LHCN-M2 (cell line): ENCODE results near the gene FUT4. TPM values are rescaled to one million over a fixed set of nuclear protein-coding genes. Genes with fewer than 3 reads are reported as not detected.
A peak's percentile ranks its signal among the peaks of the same experiment; 100 is the strongest.
"Not testable (repeated sequence)": the region's sequence is repeated elsewhere in the genome, so short reads cannot be mapped to it uniquely, and the experiment has no call there.

Experiments
- DNase-seq: peaks from one replicate; pipeline ENCODE4 v3.0.0-alpha.2; 2012; ENCODE audit warnings: low read depth
- total RNA-seq: library from RNA; depleted of rRNA; stranded (reverse); fragments of >200 nt; gene quantifications from 2 replicates; pipeline ENCODE4 v1.2.3, GENCODE V29; 2014

FUT4 gene
- total RNA-seq, 1 experiment from 2014 or later, result 4.8 TPM

DNA sequence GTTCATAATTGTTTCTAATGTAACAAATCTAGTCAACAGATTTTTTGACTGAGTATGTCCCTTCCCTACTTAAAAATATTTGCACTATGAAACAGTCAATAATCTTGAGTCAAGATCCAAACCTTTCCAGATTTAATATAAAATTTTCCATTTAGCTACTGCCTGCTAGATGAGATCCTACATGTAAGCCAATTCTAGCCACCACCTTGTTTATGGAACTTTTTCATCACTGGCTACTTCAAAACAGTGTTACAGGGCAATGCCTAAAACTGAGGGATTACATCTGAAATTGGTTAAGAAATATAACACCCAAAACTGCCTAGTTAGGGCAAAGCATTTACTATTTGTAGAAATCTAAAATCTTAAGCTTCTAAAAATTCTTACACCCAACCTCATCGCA is 10.5 kb upstream of the FUT4 start:
- no peak for DNase-seq

DNA sequence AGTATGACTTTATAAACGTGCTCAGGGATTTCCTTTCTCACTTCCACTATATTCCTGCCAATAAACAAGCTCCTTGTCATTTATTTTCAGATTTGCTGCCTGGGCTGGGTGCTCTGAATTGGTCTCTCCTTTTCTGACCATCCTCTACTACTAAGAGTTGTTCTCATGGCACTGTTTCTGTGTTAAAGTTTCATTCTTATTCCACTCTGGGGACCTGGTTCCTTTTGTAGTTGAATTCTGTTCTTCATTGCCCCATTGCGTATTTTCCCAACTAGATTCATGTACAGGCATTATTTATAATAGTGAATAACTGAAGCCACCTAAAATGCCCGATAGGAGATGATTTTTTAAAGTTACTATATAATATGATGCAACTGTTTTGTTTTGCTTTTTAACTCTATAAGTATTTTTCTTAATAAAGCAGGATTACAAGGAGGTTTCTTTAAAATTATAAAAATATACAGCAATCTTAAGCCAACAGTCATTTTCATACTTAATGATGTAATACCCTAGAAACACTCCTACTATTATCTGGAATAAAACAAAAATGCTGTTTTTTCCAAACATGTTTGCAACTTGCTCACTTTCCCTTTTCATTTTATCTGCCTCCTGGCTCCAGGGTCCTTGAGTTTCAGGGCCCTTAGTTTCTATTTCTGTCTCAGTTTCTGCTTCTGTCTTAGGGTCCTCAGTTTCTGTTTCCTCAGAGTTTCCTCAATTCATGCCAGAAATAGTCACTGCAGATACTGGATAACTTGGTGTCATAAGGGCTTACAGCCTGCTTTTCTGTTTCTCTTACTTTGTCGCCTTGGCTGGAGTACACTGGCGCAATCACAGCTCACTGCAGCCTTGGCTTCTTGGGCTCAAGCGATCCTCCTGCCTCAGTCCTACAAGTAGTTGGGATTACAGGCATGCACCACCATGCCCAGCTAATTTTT is 9.8 kb upstream of the FUT4 start:
- no peak for DNase-seq

DNA sequence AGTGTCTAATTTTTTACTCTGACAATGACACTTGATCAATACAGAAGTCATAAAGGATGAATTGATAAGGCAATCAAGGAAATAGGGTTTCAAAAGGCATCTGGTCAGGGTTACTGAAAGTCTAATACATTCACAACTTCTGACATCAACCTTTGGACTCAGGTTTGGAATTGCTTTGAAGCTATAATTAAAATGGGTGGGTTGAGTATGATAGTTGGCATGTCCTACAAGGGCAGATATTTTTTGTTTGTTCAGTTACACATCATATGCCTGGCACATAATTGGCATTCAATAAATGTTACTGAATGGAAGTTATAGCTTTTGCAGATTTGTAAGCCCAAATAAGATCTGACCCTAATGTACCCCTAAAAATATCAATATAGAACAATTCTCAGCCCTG is 7.3 kb upstream of the FUT4 start:
- DNase-seq, result no peak

DNA sequence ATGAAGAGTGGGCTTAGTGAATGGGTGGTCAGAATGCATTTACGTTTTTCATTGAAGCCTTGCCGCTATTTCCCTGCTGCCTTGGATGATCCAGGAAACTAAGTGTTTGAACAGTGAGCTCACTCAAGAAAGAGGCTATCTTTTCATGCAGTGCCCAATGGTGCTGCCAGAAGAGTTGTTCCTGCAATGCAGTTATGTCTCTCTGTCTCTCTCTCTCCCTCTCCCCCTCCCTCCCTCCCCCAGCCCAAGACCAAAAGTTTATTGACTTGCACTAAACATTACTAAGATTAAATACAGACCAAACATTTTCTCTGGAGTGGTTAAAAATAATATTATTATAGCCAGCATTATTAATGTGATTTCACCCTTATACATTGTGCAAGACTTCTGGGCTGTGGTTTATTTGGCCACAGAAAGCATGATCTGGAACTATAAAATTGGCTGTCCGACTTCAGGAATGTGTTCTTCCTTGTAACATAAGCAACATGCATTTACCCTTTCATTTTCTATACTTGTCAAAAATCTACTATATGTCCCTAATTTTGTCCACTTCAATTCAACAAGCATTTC is 6.6 kb upstream of the FUT4 start:
- DNase-seq, result peak; percentile 46

DNA sequence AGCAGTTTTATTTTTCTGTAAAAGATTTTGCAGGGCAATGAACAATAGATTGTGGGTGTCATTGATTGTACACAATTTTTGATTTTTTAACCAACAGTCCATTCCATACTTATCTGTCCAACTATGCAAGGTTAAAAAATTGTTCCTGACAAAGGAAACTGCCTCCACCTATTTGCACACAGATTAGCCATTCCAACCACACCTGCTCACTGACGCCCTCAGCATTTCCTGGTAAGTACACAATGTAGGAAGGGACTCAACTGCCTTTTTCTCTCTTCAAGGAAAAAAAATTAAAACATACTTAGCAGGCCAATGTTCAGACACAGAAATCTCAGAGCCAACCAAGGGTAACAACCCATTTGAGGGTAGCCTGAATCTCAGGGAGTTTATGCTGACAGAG is 4.3 kb upstream of the FUT4 start:
- DNase-seq, result no peak

DNA sequence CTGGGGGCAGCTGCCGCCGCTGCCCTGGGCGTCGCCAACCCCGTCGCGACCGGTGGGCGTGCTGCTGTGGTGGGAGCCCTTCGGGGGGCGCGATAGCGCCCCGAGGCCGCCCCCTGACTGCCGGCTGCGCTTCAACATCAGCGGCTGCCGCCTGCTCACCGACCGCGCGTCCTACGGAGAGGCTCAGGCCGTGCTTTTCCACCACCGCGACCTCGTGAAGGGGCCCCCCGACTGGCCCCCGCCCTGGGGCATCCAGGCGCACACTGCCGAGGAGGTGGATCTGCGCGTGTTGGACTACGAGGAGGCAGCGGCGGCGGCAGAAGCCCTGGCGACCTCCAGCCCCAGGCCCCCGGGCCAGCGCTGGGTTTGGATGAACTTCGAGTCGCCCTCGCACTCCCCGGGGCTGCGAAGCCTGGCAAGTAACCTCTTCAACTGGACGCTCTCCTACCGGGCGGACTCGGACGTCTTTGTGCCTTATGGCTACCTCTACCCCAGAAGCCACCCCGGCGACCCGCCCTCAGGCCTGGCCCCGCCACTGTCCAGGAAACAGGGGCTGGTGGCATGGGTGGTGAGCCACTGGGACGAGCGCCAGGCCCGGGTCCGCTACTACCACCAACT is 1.0 kb downstream of the FUT4 start:
- DNase-seq, result no peak

DNA sequence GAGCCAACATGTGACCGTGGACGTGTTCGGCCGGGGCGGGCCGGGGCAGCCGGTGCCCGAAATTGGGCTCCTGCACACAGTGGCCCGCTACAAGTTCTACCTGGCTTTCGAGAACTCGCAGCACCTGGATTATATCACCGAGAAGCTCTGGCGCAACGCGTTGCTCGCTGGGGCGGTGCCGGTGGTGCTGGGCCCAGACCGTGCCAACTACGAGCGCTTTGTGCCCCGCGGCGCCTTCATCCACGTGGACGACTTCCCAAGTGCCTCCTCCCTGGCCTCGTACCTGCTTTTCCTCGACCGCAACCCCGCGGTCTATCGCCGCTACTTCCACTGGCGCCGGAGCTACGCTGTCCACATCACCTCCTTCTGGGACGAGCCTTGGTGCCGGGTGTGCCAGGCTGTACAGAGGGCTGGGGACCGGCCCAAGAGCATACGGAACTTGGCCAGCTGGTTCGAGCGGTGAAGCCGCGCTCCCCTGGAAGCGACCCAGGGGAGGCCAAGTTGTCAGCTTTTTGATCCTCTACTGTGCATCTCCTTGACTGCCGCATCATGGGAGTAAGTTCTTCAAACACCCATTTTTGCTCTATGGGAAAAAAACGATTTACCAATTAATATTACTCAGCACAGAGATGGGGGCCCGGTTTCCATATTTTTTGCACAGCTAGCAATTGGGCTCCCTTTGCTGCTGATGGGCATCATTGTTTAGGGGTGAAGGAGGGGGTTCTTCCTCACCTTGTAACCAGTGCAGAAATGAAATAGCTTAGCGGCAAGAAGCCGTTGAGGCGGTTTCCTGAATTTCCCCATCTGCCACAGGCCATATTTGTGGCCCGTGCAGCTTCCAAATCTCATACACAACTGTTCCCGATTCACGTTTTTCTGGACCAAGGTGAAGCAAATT is 1.8 kb downstream of the FUT4 start:
- DNase-seq, result no peak

DNA sequence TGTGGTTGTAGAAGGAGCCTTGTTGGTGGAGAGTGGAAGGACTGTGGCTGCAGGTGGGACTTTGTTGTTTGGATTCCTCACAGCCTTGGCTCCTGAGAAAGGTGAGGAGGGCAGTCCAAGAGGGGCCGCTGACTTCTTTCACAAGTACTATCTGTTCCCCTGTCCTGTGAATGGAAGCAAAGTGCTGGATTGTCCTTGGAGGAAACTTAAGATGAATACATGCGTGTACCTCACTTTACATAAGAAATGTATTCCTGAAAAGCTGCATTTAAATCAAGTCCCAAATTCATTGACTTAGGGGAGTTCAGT is 2.4 kb downstream of the FUT4 start:
- DNase-seq, result no peak

DNA sequence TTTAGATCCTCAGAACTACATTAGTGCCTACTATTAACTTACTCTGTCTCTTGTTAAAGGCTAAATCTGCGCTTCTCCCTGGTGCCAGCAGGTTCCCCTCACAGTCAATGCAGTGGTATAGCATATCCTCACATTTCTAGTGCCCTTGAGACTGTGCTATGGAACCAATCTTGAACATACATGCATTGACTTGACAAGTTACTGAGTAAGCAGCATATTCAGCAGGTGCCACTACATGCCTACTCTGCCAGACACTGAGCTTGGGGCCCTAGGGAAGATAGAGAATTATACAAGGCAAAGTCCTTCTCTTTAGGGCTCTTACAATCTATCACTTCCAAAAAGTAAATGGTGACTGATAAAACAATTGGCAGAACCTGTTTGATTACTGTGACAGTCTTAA is 3.2 kb downstream of the FUT4 start:
- DNase-seq, result no peak

DNA sequence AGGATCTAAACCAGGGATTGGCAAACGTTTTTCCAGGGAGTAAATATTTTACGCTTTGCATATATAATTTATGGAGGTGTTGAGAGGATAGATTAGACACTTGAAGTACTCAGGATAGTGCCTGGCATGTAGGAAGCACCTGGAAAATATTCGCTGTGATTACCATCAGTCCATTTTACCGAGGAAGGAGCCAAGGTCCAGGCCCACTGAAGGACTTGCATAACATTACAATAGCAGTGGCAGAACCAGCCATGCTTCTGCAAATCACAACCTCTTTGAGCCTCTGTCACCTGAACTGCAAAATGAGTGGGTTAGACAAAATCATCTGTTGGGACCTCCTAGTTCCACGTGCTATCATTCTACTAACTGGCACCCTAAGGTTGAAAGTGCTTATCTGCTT is 5.4 kb downstream of the FUT4 start:
- no peak for DNase-seq

DNA sequence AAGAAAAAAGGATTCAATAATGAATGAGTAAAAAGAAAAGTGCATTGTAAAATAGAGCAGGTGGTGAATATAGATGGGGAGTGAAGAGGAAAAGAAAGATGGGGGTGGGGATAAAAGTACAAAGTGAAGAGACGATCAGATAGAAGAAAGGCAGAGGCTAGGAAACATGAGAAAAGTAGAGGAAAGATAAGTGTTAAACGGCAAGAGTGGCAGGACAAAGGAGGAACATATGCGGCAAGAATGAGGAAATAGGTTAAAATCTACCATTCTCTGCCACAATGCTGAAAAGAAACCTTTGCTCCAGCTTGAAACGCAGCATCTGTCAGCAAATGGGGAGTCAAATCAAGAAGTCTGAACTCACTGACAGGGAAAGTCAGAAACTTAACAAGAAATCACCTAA is 6.8 kb downstream of the FUT4 start:
- DNase-seq, result no peak

DNA sequence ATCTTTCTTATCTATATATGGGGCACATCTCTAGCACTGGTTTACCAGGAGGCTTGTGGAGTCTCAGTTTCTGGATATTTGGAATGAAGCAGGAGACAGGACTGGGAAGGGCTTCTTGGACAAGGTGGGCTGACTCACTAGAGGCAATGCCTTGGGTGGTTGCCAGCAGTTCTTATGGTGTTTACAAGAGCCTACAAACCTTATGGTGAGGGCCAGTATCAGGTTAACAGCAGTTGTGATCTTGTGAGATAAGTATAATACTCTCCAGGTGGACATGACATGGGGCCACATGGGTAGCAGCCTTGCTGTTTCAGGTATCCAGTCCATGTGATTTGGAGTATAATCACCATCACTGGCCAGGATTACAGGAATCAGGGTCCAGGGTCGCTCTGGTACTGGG is 10.2 kb downstream of the FUT4 start:
- DNase-seq, result peak; percentile 27

DNA sequence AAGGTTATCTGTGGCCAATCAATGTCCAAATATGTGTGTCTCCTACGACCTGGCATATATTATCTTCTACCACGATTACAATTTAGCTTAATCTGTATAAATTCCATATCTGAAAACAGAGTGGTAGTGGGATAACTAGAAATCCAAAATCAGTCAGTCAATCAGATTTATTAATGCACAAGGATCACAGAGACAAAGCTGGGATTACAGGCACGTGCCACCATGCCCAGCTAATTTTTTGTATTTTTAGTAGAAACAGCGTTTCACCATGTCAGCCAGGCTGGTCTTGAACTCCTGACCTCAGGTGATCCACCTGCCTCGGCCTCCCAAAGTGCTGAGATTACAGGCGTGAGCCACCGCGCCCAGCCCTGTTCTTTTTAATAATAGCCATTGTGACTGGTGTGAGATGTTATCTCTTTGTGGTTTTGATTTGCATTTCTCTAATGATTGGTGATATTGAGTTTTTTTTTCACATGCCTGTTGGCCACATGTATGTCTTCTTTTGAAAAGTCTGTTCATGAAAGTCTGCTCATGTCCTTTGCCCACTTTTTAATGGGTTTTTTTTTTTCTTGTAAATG is 12.1 kb downstream of the FUT4 start:
- not testable (repeated sequence) for DNase-seq

DNA sequence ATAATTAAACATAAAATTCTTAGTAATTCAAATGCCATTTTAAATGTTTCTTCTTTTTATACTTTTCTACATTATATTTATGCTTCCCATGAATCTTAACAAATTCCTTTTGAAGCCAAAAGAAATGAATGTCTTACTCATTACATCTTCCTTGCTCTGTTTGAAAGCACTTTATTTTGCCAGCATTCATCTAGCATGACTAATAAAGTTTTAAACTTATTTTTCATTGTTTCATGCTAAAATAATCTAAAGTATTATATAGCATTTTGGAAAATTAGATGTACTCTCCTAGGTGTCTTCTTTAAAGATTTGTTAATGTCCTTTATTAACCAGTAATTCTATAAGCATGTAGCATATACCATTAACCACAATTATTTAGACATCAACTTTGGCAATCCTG is 13.7 kb downstream of the FUT4 start:
- no peak for DNase-seq

DNA sequence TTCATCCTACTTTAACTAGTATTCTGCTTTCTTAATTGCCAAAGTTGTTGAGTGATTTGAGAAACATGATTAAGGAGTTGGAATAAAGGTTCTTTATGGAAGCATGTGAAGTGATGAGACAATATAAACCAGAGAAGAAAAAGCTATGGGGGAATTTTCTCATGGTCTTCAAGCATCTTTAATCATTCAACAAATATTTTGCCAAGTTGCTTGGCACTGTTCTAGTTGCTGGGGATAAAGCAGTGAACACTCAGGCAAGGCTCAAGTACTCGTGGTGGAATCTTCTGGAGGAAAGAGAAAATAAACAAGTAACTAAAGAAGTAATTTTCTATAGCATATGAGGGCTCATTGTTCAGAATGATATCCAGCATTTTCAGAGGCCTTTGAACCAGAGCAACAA is 14.3 kb downstream of the FUT4 start:
- DNase-seq, result no peak

DNA sequence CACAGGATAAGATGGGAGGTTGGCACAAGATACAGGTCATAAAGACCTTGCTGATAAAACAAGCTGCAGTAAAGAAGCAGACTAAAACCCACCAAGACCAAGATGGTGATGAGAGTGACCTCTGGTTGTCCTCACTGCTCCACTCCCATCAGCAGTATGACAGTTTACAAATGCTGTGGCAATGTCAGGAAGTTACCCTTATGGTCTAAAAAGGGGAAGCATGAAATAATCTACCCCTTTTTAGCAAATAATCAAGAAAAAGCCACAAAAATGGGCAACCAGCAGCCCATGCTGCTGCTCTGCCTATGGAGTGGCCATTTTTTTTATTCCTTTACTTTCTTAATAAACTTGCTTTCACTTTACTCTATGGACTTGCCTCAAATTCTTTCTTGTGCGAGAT is 14.7 kb downstream of the FUT4 start:
- no peak for DNase-seq

DNA sequence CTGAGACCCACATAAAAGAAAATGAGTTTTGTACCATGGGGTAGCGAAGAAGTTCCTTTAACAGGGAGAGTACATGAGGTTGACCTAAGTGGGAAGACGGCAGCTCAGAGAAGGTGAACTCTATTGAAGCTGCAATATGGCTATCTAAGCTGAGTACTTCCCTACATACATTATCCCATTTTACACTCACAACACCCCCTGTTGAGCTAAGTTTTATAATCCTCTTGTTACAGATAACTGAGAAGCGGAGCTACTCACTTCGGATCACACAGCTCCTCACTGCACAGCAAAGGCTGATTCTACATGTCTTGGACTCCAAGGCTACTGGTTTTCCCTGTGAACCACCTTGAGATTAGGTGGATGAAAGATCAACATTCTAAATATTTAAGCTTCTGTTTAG is 15.2 kb downstream of the FUT4 start:
- DNase-seq, result no peak

DNA sequence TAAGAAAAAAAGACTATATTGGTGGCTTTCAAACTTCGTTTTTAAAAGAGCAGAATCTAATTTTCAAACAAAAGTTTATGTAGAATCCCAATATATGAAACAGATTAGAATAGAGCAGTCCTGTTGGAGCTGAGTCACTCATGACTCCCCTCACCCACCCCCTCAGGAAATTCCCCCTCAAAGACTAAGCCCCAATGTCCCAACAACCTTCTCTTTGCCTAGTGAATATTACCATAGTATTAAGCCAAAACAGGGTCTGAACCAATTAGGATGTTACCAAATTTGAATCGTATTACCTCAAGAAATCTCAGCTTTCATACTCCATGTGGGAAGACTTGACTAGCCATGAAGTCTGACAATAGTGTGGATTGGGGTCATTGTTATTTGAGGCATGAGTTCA is 15.6 kb downstream of the FUT4 start:
- no peak for DNase-seq

DNA sequence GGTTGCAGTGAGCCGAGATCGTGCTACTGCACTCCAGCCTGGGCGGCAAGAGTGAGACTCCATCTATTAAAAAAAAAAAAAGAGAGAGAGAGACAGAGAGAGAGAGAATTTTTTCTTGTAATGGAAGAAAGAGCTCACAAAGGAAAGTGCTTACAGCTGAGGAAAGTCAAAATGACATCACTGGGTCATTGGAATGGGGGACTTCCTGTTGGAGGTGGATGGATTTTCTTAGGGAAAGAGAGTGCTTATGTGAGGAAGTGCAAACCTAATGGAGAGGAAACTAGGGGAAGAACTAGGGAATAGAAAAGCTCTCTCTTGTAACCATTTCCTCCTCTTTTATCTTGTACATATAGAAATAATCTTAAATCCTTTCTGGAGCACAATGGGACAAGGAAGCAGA is 17.1 kb downstream of the FUT4 start:
- DNase-seq, result no peak

DNA sequence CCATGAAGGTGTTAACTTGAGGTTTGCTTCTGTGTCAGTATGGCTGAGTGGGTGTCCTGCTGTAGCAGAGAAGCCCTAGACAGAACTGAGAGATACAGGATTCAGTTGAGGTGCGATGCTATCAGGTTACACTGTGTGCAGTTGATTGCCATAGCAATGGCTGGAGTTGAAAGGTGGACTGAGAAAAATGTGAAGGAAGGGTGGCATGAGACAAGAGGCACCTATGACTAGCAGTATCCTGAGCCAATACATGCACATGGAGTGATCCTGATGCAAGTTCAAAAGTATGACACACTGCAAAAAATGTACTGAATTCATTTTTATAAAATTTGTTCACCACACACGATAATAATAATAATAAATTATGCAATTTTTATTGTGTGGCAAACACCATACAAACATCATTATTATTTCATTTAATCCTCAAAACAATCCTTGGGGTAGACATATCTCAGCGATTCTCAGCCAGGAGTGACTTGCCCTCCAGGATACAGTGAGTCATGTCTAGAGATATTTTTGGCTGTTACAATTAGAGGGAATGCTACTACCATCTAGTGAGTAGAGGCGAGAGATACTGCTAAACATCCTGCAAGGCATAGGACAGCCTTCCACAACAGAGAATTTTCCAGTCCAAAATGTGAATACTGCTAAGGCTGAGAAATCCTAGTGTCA is 19.6 kb downstream of the FUT4 start:
- DNase-seq, result peak; percentile 71

DNA sequence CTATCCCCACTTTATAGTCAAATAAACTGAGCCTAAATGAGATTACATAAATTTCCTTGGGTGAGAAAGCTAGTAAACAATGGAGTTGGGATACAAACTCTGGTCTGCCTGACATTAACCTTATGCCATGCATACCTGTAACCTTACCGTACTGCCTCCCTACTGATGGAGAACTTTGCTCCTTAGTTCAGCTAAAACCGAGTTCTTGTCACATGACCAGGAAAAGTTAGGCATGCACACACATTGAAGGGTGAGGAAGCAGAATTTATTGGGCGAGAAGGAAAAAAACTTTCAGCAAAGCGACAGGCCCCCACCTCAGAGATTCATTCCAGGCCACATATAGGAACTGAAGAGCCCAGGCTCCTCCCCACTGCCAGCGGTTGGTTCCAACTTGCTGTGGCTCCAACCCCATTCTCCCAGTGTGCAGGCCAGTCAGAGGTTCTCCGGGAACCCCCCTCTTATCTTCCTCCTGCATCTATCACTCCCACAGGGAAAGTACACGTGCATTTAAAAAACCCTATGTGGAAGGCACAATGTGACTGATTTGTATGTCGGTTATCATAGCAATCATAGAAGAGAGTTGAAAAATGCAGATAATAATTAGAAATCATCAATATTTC is 20.2 kb downstream of the FUT4 start:
- no peak for DNase-seq
